Ammon's horn (tissue), 1 donor: ENCODE results near the gene ZNF593.
A peak's percentile ranks its signal among the peaks of the same experiment; 100 is the strongest.

ENCODE experiments used
- DNase-seq: peaks from one replicate; pipeline ENCODE4 v3.0.0-alpha.2; 2016; ENCODE audit warnings: low spot score

The ZNF593 gene

GRCh38 chr1:26148887-26149286 is 20.8 kb upstream of the ZNF593 start:
- no peak for DNase-seq

DNA sequence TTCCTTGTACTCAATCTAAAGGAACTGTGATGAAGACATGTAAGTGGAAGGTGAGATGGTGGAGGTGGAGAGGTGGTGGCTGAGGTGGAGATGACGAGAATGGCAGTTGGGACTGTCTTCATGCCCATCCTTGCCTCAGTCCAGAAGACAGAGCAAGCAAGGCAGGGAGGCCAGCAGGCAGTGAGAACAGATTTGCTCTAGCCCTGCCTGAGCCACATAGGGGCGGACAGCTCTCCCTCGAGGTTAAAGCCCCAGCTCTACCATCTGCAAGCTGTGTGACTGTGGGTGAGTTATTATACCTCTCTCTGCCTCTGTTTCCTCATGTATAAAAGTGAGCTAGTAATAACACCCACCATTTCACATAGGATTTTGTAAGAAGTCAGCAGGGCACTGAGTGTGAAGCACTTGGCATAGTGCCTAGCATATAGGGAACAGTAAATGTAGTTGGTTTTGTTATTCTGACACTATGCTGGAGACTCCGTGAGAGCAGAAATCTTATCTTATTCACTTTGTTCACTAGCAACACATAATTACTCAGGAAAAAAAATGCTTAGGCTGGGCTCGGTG is 15.7 kb upstream of the ZNF593 start:
- DNase-seq, result no peak

DNA sequence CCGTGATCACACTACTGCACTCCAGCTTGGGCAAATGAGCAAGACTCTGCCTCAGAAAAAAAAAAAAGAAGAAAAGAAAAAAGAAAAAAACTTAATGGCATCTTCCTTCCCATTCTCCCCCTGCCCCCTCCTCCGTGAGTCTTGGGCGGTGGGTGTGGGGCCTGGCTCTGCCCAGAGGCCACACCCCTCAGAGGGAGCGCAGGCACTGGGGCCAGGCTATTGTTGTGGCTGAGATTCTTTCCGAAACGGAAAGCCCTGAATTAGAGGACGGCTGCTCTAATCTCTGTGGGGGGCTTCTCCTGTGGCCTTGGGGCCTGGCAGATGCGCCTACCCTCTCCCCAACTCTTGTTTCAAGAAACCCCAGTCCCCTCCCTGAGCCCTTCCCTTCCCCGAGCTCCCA is 15.0 kb upstream of the ZNF593 start:
- DNase-seq, result no peak

GRCh38 chr1:26155370-26156284 is 14.1 kb upstream of the ZNF593 start:
- no peak for DNase-seq

GRCh38 chr1:26156285-26157038 is 13.2 kb upstream of the ZNF593 start:
- DNase-seq, result no peak

GRCh38 chr1:26158271-26158907 is 11.3 kb upstream of the ZNF593 start:
- no peak for DNase-seq

GRCh38 chr1:26158908-26159742 is 10.6 kb upstream of the ZNF593 start, which contains the start of gene FAM110D:
FAM110D (plus strand) TSS chr1:26159079; CDS start chr1:26161292, 2,213 bp downstream.
- no peak for DNase-seq

- DNase-seq, result no peak
Observed at GRCh38 chr1:26159743-26160039, 10.0 kb upstream of the ZNF593 start.

DNA sequence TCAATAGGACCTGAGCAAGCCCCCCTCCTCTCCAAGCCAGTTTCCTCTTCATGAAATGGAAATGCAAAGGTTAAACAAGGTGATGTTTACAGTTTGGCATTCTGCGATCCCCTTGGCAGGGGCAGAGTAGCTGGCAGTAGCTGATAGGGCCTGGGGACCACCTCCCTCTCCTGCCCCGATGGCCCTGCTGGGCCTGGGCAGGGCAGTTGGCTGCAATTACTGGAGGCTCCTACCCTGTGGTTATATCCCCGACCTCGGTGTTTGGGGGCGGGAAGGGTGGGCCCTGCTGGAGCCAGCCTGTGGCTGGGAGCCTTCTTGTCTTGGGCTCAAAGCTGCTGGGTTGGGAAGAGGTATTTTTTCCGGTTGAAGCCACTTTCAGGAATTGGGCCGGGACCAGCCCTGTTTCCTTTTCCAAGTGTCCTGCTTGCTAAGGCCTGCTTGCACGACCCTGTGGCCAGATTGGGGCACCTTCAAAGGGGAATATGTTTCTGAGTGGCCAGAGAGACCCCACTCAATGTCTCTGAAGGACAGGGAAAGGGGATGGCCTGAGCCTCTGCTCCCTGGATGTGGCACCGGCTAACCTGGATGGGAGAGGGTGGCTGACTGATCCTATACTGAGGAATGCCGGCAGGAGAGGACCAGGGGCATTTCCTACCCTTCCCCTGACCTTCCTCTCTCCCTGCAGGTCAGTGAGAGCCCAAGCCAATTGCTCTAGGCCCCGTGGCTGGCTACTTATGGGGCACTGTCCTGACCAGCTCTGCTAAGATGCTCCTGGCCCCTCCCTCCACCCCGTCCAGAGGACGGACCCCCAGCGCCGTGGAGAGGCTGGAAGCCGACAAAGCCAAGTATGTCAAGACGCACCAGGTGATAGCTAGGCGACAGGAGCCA is 8.9 kb upstream of the ZNF593 start:
- no peak for DNase-seq

- DNase-seq, result peak; percentile 50
Observed at GRCh38 chr1:26161415-26162219, 8.1 kb upstream of the ZNF593 start.

DNA sequence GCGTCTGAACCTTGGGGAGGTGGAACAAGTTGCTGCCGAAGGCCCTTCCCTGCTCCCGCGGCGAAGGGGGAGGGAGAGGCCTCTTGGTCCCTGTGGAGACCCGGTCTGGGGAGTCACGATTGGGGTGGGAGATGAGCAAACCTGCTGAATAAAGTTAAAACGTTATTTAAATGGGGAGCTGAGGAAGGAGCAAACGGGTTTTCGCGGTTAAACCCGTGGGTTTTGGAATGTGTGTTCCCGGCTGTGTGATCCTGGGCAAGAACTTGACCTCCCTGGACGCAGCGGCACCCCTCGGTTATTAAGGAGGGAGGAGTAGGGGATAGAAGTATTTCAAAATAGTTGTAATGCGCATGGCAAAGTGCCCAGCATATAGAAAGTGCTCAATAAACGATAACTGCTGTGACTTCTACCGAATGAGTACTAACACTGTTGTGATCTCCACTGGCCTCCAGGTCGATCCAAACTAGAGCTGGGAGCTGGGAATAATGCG is 7.4 kb upstream of the ZNF593 start:
- no peak for DNase-seq

GRCh38 chr1:26163684-26164035 is 6.0 kb upstream of the ZNF593 start:
- no peak for DNase-seq

- DNase-seq, result no peak
Observed at GRCh38 chr1:26164036-26164860, 5.5 kb upstream of the ZNF593 start.

GRCh38 chr1:26164861-26165842 is 4.6 kb upstream of the ZNF593 start:
- no peak for DNase-seq

GRCh38 chr1:26166719-26167281 is 2.9 kb upstream of the ZNF593 start:
- no peak for DNase-seq

DNA sequence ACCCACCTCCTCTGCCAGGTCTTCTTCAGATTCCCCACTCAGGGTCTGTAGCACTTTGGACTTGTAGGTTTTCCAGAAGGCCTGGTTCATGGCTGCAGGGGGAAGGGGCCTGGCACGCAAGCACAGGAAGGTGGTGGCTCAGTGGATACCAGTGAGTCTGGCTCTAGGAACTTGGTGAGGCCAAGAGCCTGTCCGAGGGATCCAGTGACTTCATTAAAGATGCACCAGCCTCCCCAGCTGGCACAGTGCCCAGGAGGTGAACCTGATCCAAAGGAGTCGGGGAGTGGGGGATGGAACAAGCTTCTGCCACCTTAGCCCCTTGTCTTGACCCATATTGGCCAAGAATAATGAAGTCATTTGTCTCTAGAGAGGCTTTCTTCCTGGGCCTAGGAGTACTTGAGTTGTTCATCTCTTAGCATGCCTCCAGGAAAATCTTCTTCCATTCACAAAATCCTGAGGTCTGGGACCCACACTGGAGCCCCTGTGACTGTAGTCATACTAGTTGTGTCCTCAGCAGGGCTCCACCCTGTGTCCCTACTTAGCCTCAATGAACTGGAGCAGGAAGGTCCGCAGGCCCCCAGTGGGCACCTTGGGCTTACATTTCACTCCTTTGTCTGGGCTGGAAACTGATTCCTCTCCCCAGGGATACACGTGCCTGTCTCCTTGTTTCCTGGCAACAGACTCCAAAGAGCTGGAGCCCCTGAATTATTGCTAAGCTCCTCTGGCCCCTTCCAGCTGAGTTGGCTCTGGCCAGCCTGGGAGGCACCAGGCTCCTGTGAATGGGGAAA is 1.1 kb upstream of the ZNF593 start, which contains the start of gene C1orf232:
Gene C1orf232, minus strand, starts transcription at position 554 of the 788 bp plus-strand sequence. Its CDS starts 464 bp downstream, at position 90.
- no peak for DNase-seq
